ENCODE results near the gene FCER2. TPM values are rescaled to one million over a fixed set of nuclear protein-coding genes. Genes with fewer than 3 reads are reported as not detected.

Gene FCER2
- total and polyA plus RNA-seq, 2 of the 13 experiments (the other 11 are each of a cell fraction or from before 2014, with no cell fraction given): not detected

DNA sequence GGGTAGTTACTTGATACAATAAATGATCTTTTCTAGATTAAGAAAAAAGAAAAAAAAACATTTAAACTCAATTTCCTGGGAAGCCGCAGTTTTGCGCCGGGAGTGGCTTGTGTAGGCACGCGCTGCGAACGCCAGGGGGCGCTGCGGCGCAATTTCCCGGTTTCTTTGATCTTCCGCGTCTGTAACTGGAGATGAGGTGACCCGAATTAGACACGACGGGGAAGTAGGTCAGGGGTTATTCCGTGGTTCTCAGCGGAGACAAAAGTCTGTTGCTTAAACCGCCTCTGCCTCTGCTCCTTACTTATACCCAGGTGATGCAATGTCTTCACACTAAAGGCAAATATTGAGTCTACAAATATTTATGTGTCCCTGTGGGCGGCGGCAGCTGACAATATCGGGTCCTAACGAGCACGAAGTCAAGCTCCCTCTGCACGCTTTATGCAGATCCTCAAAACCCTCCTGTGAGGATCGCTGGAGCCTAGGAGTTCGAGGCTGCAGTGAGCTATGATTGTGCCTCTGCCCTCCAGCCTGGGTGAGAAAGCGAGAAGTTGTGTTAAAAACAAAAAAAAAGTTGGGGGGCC, 49.8 kb downstream of the FCER2 start (continued):
- TF ChIP-seq, protein P1, sequence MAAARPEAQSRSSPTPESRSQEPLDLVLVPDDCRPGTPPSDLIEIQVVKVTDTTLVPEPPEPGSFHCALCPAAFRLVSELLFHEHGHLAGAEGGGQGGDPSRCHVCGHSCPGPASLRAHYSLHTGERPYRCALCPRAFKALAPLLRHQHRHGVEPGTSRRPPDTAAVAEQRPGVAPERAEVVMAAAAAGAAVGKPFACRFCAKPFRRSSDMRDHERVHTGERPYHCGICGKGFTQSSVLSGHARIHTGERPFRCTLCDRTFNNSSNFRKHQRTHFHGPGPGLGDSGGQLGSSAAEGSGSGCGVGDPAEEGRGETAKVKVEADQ (CRISPR knock-in tag; IDR thresholded peaks at IDR 0.05; ENCODE audit: borderline replicate concordance): peak; percentile 66; the same call in 1 of the 2 replicates
- no peak for TF ChIP-seq DR1 (CRISPR knock-in tag; IDR thresholded peaks at IDR 0.05)
- TF ChIP-seq, protein P2, sequence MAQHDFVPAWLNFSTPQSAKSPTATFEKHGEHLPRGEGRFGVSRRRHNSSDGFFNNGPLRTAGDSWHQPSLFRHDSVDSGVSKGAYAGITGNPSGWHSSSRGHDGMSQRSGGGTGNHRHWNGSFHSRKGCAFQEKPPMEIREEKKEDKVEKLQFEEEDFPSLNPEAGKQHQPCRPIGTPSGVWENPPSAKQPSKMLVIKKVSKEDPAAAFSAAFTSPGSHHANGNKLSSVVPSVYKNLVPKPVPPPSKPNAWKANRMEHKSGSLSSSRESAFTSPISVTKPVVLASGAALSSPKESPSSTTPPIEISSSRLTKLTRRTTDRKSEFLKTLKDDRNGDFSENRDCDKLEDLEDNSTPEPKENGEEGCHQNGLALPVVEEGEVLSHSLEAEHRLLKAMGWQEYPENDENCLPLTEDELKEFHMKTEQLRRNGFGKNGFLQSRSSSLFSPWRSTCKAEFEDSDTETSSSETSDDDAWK (CRISPR knock-in tag; IDR thresholded peaks at IDR 0.05): no peak
- TF ChIP-seq, protein P3, sequence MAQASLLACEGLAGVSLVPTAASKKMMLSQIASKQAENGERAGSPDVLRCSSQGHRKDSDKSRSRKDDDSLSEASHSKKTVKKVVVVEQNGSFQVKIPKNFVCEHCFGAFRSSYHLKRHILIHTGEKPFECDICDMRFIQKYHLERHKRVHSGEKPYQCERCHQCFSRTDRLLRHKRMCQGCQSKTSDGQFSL (CRISPR knock-in tag; IDR thresholded peaks at IDR 0.05): no peak
- TF ChIP-seq, protein P4, sequence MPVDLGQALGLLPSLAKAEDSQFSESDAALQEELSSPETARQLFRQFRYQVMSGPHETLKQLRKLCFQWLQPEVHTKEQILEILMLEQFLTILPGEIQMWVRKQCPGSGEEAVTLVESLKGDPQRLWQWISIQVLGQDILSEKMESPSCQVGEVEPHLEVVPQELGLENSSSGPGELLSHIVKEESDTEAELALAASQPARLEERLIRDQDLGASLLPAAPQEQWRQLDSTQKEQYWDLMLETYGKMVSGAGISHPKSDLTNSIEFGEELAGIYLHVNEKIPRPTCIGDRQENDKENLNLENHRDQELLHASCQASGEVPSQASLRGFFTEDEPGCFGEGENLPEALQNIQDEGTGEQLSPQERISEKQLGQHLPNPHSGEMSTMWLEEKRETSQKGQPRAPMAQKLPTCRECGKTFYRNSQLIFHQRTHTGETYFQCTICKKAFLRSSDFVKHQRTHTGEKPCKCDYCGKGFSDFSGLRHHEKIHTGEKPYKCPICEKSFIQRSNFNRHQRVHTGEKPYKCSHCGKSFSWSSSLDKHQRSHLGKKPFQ (CRISPR knock-in tag; IDR thresholded peaks at IDR 0.05; ENCODE audit: insufficient replicate concordance): peak; percentile 58
- peak; percentile 43; the same call in 1 of the 2 replicates for TF ChIP-seq ZC3H13 (CRISPR knock-in tag; IDR thresholded peaks at IDR 0.05)
- TF ChIP-seq ZNF234 (CRISPR knock-in tag; conservative IDR thresholded peaks at IDR 0.05): no peak
- TF ChIP-seq, protein P5, sequence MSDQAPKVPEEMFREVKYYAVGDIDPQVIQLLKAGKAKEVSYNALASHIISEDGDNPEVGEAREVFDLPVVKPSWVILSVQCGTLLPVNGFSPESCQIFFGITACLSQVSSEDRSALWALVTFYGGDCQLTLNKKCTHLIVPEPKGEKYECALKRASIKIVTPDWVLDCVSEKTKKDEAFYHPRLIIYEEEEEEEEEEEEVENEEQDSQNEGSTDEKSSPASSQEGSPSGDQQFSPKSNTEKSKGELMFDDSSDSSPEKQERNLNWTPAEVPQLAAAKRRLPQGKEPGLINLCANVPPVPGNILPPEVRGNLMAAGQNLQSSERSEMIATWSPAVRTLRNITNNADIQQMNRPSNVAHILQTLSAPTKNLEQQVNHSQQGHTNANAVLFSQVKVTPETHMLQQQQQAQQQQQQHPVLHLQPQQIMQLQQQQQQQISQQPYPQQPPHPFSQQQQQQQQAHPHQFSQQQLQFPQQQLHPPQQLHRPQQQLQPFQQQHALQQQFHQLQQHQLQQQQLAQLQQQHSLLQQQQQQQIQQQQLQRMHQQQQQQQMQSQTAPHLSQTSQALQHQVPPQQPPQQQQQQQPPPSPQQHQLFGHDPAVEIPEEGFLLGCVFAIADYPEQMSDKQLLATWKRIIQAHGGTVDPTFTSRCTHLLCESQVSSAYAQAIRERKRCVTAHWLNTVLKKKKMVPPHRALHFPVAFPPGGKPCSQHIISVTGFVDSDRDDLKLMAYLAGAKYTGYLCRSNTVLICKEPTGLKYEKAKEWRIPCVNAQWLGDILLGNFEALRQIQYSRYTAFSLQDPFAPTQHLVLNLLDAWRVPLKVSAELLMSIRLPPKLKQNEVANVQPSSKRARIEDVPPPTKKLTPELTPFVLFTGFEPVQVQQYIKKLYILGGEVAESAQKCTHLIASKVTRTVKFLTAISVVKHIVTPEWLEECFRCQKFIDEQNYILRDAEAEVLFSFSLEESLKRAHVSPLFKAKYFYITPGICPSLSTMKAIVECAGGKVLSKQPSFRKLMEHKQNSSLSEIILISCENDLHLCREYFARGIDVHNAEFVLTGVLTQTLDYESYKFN (CRISPR knock-in tag; conservative IDR thresholded peaks at IDR 0.05): peak; percentile 92
- TF ChIP-seq, protein P6, sequence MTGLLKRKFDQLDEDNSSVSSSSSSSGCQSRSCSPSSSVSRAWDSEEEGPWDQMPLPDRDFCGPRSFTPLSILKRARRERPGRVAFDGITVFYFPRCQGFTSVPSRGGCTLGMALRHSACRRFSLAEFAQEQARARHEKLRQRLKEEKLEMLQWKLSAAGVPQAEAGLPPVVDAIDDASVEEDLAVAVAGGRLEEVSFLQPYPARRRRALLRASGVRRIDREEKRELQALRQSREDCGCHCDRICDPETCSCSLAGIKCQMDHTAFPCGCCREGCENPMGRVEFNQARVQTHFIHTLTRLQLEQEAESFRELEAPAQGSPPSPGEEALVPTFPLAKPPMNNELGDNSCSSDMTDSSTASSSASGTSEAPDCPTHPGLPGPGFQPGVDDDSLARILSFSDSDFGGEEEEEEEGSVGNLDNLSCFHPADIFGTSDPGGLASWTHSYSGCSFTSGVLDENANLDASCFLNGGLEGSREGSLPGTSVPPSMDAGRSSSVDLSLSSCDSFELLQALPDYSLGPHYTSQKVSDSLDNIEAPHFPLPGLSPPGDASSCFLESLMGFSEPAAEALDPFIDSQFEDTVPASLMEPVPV (CRISPR knock-in tag; IDR thresholded peaks at IDR 0.05): peak; percentile 34; the same call in 1 of the 2 replicates
- TF ChIP-seq, protein P7, sequence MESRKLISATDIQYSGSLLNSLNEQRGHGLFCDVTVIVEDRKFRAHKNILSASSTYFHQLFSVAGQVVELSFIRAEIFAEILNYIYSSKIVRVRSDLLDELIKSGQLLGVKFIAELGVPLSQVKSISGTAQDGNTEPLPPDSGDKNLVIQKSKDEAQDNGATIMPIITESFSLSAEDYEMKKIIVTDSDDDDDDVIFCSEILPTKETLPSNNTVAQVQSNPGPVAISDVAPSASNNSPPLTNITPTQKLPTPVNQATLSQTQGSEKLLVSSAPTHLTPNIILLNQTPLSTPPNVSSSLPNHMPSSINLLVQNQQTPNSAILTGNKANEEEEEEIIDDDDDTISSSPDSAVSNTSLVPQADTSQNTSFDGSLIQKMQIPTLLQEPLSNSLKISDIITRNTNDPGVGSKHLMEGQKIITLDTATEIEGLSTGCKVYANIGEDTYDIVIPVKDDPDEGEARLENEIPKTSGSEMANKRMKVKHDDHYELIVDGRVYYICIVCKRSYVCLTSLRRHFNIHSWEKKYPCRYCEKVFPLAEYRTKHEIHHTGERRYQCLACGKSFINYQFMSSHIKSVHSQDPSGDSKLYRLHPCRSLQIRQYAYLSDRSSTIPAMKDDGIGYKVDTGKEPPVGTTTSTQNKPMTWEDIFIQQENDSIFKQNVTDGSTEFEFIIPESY (CRISPR knock-in tag; IDR thresholded peaks at IDR 0.05): peak; percentile 87; the same call in 1 of the 2 replicates
- no peak for TF ChIP-seq SNAI1 (CRISPR knock-in tag; IDR thresholded peaks at IDR 0.05; ENCODE audit: borderline replicate concordance)
- TF ChIP-seq NCOA1 (CRISPR knock-in tag; IDR thresholded peaks at IDR 0.05): no peak
- peak; percentile 85 for TF ChIP-seq AHR (CRISPR knock-in tag; IDR thresholded peaks at IDR 0.05)
- TF ChIP-seq SP4 (CRISPR knock-in tag; IDR thresholded peaks at IDR 0.05): no peak
- TF ChIP-seq FIP1L1 (IDR thresholded peaks at IDR 0.05; ENCODE audit: borderline replicate concordance, insufficient read depth, low read depth, low read length): no peak
- TF ChIP-seq RXRA (CRISPR knock-in tag; IDR thresholded peaks at IDR 0.05): peak; percentile 99
- TF ChIP-seq TRIM24 (CRISPR knock-in tag; IDR thresholded peaks at IDR 0.05): peak; percentile 69; the same call in 1 of the 2 replicates
